GM21723 (cell line): ENCODE measurements around the gene CCL14.

ENCODE experiments used
- ATAC-seq: cut with Tn5 transposase; IDR thresholded peaks from one replicate; pipeline ENCODE4 v1.9.1; 2021; ENCODE audit warnings: mild to moderate bottlenecking, moderate library complexity; ENCODE audit not compliant: unreplicated experiment

CCL14 gene

GRCh38 chr17:35991075-35991474 is 4.5 kb upstream of the CCL14 start:
- no peak for ATAC-seq

DNA sequence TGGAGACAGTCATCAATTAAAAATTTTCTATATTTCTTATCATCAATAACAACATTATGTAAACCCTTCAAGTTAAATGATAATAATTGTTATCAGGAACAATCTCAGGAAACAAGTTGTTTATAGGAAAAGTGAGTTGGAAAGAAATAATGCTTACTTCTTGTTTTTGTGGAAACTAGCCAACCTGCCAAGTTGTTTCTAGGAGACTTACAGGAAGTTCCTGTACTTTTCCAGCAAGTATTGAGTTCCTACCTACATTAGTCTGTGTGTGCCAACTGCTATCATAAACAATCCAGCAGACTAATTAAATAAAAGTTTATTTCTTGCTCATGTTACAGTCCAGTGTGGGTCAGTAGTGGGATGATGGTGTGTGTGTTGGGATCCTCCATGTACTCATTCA is 1.6 kb upstream of the CCL14 start:
- ATAC-seq = no peak

GRCh38 chr17:35984140-35984539 is 2.4 kb downstream of the CCL14 start:
- no peak for ATAC-seq

DNA sequence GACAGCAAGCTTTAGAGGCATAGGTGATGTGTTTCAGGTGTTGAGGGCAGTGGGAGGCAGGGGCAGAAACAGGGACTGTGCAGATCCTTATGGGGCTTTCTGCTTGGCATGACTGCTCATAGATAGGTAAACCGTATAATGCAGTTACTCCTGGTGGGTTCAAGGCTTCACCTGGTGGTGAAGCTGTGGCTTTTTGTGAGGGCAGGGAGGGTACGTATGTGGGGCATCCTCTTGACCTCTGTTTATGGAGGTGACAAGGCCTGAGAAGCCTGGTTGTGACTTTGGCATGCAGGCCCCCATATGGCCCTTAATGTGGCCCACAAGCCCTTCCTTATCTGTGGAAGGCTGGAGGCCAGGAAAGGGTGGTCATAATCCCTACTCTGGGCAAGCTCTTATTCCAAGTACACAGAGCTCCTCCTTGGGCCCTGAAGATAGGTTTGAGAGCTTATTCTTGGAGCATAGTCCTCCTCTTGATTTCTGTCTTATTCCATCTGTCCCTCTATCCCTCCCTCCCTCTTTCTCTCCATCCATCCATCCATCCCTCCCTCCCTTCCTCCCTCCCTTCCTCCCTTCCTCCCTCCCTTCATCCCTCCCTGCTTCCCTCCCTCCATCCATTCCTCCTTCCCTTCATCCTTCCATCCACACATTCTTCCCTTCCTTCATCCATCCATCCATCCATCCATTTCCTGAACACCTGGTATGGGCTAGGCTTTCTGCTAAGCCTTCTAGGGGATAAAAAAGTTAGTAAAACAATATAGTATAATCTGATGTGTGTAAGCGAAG is 3.9 kb downstream of the CCL14 start:
- ATAC-seq = no peak

DNA sequence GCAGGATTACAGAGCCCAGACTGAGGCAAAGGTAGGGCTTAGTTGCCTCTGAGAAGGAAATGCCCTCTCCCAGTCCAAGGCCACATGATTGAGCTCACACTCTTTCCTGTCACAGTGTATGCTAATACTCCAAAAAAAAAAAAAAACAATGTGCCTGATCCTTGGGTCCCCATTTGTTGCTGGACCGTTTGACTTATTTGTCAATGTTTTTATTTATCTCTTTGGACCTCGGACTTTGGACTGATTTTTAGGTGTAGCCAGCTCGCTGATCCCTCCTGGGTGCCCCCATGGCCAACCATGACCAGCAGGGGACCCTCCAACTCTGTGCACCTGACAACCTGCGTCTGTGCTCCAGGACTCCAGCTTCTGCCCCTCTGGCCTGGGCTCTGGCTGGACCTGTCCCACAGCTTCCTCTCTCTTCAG is 4.6 kb downstream of the CCL14 start:
- ATAC-seq = no peak

GRCh38 chr17:35981246-35981645 is 5.3 kb downstream of the CCL14 start, which contains the start of gene CCL16:
Gene CCL16 (minus strand): TSS chr17:35981497. CDS start chr17:35981420, 77 bp downstream.
- ATAC-seq = no peak

DNA sequence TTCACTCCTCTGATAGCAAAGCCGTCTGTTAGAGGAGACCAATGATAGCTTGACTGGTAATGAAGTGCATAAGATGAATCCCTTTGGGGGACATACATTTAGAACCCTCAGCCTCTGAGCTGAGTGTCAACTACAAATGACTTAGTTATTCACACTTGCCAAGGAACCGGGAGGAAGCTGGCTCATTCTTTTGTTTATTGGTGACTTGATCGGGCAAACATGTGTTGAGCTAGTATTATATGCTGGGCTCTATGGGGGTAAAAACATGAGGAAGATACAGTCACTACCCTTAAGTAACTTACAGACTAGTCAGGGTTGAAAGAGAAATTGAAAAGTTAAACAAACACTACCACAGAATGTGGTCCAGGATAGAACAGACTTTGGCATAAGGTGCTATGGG is 8.2 kb downstream of the CCL14 start:
- ATAC-seq = no peak

- ATAC-seq = no peak
These were observed 9.0 kb downstream of the CCL14 start for GRCh38 chr17:35977509-35977908.

DNA sequence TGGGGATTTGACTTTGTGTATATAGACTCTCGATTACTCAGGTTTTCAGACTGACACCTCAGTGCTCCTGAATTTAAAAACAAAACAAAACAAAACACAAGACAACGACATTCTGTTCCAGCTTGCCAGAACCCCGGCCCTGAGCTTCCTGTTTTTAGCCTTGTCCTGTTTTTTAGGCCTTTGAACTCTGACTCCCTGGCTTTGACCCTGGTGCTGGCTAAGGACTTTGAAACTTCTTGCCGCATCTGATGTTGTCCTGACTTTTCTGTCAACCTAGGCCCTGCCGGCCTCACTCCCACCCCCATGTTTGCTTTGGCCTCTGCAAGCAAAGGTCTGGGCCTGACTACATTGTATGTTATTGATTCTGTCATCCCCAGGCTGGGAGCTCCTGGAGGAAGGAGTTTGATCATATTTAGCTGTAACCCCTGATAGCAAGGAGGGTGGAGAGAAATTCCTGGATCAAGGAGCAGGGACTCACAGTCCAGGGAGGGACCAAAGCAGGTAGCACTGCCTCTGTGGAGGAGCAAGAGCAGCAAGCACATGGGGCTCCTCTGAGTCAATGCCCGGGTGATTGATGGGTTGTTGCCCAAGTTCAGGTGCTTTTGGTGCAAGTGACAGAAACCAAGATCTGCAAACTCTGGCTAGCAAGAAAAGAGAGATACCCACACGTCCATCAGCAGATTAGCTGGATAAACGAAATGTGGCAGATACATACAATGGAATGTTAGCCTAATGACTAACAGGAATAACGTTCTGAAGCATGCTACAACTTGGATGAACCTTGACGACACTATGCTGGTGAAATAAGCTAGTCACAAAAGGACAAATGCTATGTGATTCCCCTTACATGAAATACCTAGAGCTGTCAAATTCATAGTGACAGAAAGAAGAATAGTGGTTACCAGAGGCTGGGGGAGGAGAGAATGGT is 12.9 kb downstream of the CCL14 start:
- ATAC-seq = no peak

- no peak for ATAC-seq
These were observed 13.6 kb downstream of the CCL14 start for GRCh38 chr17:35972945-35973332.

- ATAC-seq = no peak
These were observed 14.0 kb downstream of the CCL14 start for GRCh38 chr17:35972535-35972934.

- no peak for ATAC-seq
These were observed 14.5 kb downstream of the CCL14 start for GRCh38 chr17:35972066-35972465.

GRCh38 chr17:35969558-35970380 is 16.8 kb downstream of the CCL14 start:
- no peak for ATAC-seq

GRCh38 chr17:35968520-35969054 is 17.9 kb downstream of the CCL14 start:
- no peak for ATAC-seq

DNA sequence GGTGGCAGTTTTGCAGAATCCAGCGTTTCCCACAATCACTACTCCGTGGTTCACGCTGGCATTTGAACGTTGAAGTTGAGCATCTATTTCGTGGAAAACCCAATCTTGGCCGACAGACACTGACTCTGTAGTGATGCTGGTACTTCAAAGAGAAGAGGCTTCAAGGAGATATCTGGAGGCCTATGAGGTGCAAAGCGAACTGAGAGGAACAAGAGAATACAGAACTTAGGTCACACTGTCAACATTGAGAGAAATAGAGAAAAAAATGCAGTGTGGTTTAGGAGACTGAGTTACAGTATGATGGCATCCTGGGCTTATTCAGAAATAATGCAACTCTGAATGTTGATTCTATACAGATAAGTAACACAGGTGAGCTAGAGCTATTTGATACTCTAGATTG is 21.3 kb downstream of the CCL14 start:
- no peak for ATAC-seq

DNA sequence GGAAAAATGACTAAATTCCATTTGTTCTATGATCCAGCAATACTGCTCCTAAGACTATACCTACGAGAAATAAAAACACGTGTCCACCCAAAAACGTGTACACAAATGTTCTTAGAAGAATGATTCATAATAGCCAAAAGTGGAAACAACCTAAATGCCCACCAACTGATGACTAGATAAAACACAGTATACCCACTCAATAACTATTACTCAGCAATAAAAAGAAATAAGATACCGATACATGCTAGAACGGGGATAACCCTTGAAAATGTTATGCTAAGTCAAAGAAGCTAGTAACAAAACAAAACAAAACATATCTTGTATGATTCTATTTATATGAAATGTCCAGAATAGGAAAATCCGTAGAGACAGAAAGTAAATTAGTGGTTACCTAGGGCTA is 22.9 kb downstream of the CCL14 start:
- no peak for ATAC-seq

DNA sequence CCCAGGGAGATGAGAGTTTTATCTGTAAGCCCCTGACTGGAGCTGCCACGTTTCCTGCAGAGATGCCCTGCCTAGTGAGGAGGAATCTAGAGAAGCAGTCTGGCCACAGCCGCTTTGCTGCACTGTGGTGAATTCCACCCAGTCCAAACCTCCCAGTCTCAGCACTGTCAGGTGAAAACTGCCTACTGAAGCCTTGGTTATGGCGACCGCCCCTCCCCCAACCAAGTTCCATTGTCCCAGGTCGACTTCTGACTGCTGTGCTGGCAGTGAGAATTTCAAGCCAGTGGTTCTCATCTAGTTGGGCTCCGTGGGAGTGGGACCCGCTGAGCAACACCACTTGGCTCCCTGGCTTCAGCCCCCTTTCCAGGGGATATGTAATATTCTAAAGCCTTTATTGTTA is 32.8 kb downstream of the CCL14 start:
- ATAC-seq = no peak

DNA sequence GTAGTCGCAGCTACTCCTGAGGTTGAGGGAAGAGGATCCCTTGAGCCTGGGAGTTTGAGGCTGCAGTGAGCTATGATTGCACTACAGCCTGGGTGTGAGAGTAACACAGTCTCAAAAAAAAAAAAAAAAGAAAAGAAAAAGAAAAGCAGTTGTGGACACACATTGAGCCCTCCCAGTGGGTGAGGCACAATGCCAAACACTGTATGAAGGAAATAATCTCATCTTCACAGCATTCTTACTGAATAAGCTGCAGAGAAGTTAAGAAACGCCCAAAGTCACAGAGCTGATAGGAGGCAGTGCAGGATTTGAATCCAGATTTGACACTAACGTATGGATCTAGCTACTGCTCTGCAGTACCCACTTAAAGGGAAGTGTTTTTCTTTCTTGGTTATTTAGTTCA is 37.1 kb downstream of the CCL14 start:
- no peak for ATAC-seq

DNA sequence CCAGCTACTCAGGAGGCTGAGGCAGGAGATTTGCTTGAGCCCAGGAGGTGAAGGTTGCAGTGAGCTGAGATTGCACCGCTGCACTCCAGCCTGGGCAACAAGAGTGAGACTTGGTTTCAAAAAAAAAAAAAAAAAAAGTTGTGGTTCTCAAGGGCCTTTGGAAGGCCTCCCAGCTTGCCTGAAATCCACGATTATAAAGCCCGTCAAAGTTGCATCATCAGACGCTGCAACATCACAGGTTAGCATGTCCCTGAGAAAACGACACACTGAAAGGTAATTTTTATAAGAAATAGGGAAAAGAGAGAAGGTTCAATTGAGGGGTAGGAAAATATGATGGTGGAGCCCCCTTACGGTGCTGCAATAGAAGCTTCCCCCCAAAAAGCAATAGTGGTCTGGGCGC is 38.4 kb downstream of the CCL14 start:
- ATAC-seq = no peak

DNA sequence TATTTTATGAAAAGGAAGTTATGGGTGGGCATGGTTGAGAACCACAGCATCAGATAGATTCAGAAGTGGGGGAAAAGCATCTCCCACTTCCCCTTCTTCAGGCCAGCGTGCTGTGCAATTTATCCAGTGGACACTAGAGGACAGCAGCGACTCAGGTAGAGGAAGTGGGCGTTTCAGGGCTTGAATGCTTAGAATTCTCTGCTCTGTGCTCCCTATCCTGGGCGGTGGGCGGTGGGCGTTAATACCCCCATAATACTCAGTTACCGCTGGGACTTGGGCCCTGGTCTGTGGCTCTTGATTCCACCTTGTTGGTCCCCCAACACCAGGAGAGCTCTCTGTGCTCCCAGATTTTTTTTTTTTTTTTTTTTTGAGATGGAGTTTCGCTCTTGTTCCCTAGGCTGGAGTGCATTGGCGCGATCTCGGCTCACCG is 39.4 kb downstream of the CCL14 start:
- no peak for ATAC-seq

GRCh38 chr17:35944151-35944550 is 42.4 kb downstream of the CCL14 start:
- ATAC-seq = no peak
